Skeletal muscle tissue (tissue), 4 donors: ENCODE results near the gene CNTLN. TPM values are rescaled to one million over a fixed set of nuclear protein-coding genes. Genes with fewer than 3 reads are reported as not detected.
"Not testable (repeated sequence)": the region's sequence is repeated elsewhere in the genome, so short reads cannot be mapped to it uniquely, and the experiment has no call there.

ENCODE experiments used
- H3K27ac ChIP-seq: one replicate; pipeline ENCODE4 v1.7.0; 2013; ENCODE audit warnings: mild to moderate bottlenecking, low read depth, low read length, inconsistent platforms
- H3K27me3 ChIP-seq, 3 donors: one replicate each; pipeline ENCODE4 v1.7.0; 2013; ENCODE audit warnings: low read length in 3 of 3; ENCODE audit not compliant: control insufficient read depth in 3 of 3, insufficient read depth in 3 of 3
- H3K36me3 ChIP-seq, 3 donors: one replicate each; pipeline ENCODE4 v1.7.0; 2013; ENCODE audit warnings: low read length in 3 of 3; ENCODE audit not compliant: control insufficient read depth in 3 of 3, insufficient read depth in 3 of 3
- H3K4me1 ChIP-seq, 3 donors: one replicate each; pipeline ENCODE4 v1.7.0; 2013; ENCODE audit warnings: low read length in 3 of 3, mild to moderate bottlenecking in 3 of 3; ENCODE audit not compliant: control insufficient read depth in 3 of 3, insufficient read depth in 3 of 3
- H3K4me3 ChIP-seq, 3 donors: one replicate each; pipeline ENCODE4 v1.7.0; 2013; ENCODE audit warnings: low read length in 3 of 3
- H3K9ac ChIP-seq, 3 donors: one replicate each; pipeline ENCODE4 v1.7.0; 2013; ENCODE audit warnings: low read length in 3 of 3, mild to moderate bottlenecking in 3 of 3, moderate library complexity in 2 of 3, low read depth in 1 of 3
- H3K9me3 ChIP-seq, 3 donors: one replicate each; pipeline ENCODE4 v1.7.0; 2013; ENCODE audit warnings: low read length in 3 of 3; ENCODE audit not compliant: control insufficient read depth in 3 of 3
- total RNA-seq: library from RNA; depleted of rRNA; stranded (reverse); fragments of >200 nt; gene quantifications from one replicate; pipeline ENCODE4 v1.2.3, GENCODE V29; 2014
- donor health status: Osteomylitis.

Gene CNTLN
- total RNA-seq, 1 donor from 2014 or later: 9.4 TPM

GRCh38 chr9:17519761-17520160 lies 384.9 kb downstream of the CNTLN start:
- H3K9ac ChIP-seq: no peak overlapping the region
- no peak overlapping the region for H3K4me3 ChIP-seq
- no peak overlapping the region for H3K27ac ChIP-seq
- H3K27me3 ChIP-seq: no peaks in the 10 kb centered on the region
- no peaks in the 10 kb centered on the region for H3K4me1 ChIP-seq
- no peaks in the 10 kb centered on the region for H3K9me3 ChIP-seq
- no peaks in the 10 kb centered on the region for H3K36me3 ChIP-seq

- Histone ChIP-seq H3K9ac (no peak overlapping the region), H3K4me3 (no peak overlapping the region), H3K9me3 (no peaks in the 10 kb centered on the region), H3K36me3 (no peaks in the 10 kb centered on the region), H3K27ac (no peak overlapping the region), H3K27me3 (no peaks in the 10 kb centered on the region), H3K4me1 (no peaks in the 10 kb centered on the region)
Observed at GRCh38 chr9:17520268-17521064, 385.6 kb downstream of the CNTLN start.

GRCh38 chr9:17521100-17521855 lies 386.4 kb downstream of the CNTLN start:
- Histone ChIP-seq H3K9ac (no peak overlapping the region), H3K36me3 (no peaks in the 10 kb centered on the region), H3K4me1 (no peaks in the 10 kb centered on the region), H3K4me3 (no peak overlapping the region), H3K27me3 (no peaks in the 10 kb centered on the region), H3K27ac (no peak overlapping the region), H3K9me3 (no peaks in the 10 kb centered on the region)

- not testable (repeated sequence) for H3K27ac ChIP-seq, H3K36me3 ChIP-seq, H3K9ac ChIP-seq, H3K4me1 ChIP-seq, H3K27me3 ChIP-seq, H3K4me3 ChIP-seq, H3K9me3 ChIP-seq
Observed at GRCh38 chr9:17526726-17527125, 391.9 kb downstream of the CNTLN start.

GRCh38 chr9:17528859-17529258 lies 394.0 kb downstream of the CNTLN start:
- no peak overlapping the region for H3K27ac ChIP-seq
- no peak overlapping the region for H3K9ac ChIP-seq
- no peaks in the 10 kb centered on the region for H3K36me3 ChIP-seq
- H3K9me3 ChIP-seq: no peaks in the 10 kb centered on the region
- no peaks in the 10 kb centered on the region for H3K4me1 ChIP-seq
- no peaks in the 10 kb centered on the region for H3K27me3 ChIP-seq
- H3K4me3 ChIP-seq: no peak overlapping the region

- Histone ChIP-seq H3K9me3 (no peaks in the 10 kb centered on the region), H3K27me3 (no peaks in the 10 kb centered on the region), H3K27ac (no peak overlapping the region), H3K36me3 (no peaks in the 10 kb centered on the region), H3K4me3 (no peak overlapping the region), H3K9ac (no peak overlapping the region), H3K4me1 (no peaks in the 10 kb centered on the region)
Observed at GRCh38 chr9:17531642-17532254, 396.9 kb downstream of the CNTLN start.

GRCh38 chr9:17532461-17532860 lies 397.6 kb downstream of the CNTLN start:
- H3K27ac ChIP-seq: no peak overlapping the region
- H3K36me3 ChIP-seq: no peaks in the 10 kb centered on the region
- no peaks in the 10 kb centered on the region for H3K9me3 ChIP-seq
- H3K4me1 ChIP-seq: no peaks in the 10 kb centered on the region
- H3K4me3 ChIP-seq: no peak overlapping the region
- H3K27me3 ChIP-seq: no peaks in the 10 kb centered on the region
- H3K9ac ChIP-seq: no peak overlapping the region

GRCh38 chr9:17535176-17535575 lies 400.3 kb downstream of the CNTLN start:
- Histone ChIP-seq H3K9ac (no peak overlapping the region), H3K9me3 (no peaks in the 10 kb centered on the region), H3K4me3 (no peak overlapping the region), H3K36me3 (no peaks in the 10 kb centered on the region), H3K4me1 (no peaks in the 10 kb centered on the region), H3K27ac (no peak overlapping the region), H3K27me3 (no peaks in the 10 kb centered on the region)

- Histone ChIP-seq H3K36me3 (no peaks in the 10 kb centered on the region), H3K9ac (no peak overlapping the region), H3K4me3 (no peak overlapping the region), H3K27me3 (no peaks in the 10 kb centered on the region), H3K27ac (no peak overlapping the region), H3K4me1 (no peaks in the 10 kb centered on the region), H3K9me3 (no peaks in the 10 kb centered on the region)
Observed at GRCh38 chr9:17536027-17536426, 401.2 kb downstream of the CNTLN start.

GRCh38 chr9:17551023-17551422 lies 416.2 kb downstream of the CNTLN start:
- Histone ChIP-seq H3K36me3 (no peaks in the 10 kb centered on the region), H3K4me1 (no peaks in the 10 kb centered on the region), H3K9me3 (peaks cover 0 to 2% (median 0%) of the 10 kb centered on the region in 3 donors), H3K9ac (no peak overlapping the region), H3K4me3 (no peak overlapping the region), H3K27ac (no peak overlapping the region), H3K27me3 (no peaks in the 10 kb centered on the region)
